Transverse colon (tissue), 4 donors: ENCODE measurements around the gene PACSIN2.
A peak's percentile ranks its signal among the peaks of the same experiment; 100 is the strongest.

Experiments
- CTCF ChIP-seq, 5 experiments: fragments of 200-600 bp in 3 of 5; fragments of 450-650 bp in 2 of 5; sonication (generic) in 3 of 5; IDR thresholded peaks; 1 replicate in 2 of 5; 2 replicates in 3 of 5; pipeline ENCODE4 v1.5.1; 2016 to 2017; ENCODE audit warnings: antibody characterized with exemption in 5 of 5, inconsistent platforms in 3 of 5, mild to moderate bottlenecking in 2 of 5, moderate library complexity in 1 of 5
- EP300 ChIP-seq: sonication (generic); formaldehyde crosslinking; IDR thresholded peaks from one replicate; pipeline ENCODE4 v1.6.1; 2017; ENCODE audit warnings: antibody characterized with exemption, low read depth
- POLR2A ChIP-seq: fragments of 450-650 bp; IDR thresholded peaks from one replicate; pipeline ENCODE4 v1.6.1; 2016; ENCODE audit warnings: antibody characterized with exemption, mild to moderate bottlenecking, moderate library complexity
- POLR2AphosphoS5 ChIP-seq, 3 donors: sonication (generic); formaldehyde crosslinking; IDR thresholded peaks; one replicate each; pipeline ENCODE4 v1.6.1; 2016; ENCODE audit warnings: antibody characterized with exemption in 3 of 3

GRCh38 chr22:42991010-42991651 is 23.8 kb downstream of the PACSIN2 start:
- peak in 1 of 5 experiments; percentile 18 for TF ChIP-seq CTCF (IDR thresholded peaks at IDR 0.05)
- TF ChIP-seq POLR2A = peak; percentile 58
- peak in 2 of 3 donors; percentile 43 to 63 for TF ChIP-seq POLR2AphosphoS5 (IDR thresholded peaks at IDR 0.05)
- peak; percentile 35 for TF ChIP-seq EP300
